D721Med (cell line): Measurements from ENCODE around the gene ERCC2.

Experiments
- DNase-seq: peaks from one replicate; pipeline ENCODE4 v3.0.0; 2011; ENCODE audit warnings: low spot score; ENCODE audit not compliant: insufficient read length
- FAIRE-seq: peaks from 2 replicates; lab custom pipeline; 2011; peaks lifted over from hg19 to GRCh38; lab: Jason Lieb, UNC
- TF ChIP-seq, protein P1 (sequence below): IDR thresholded peaks from 2 replicates; pipeline ENCODE4 v1.5.1; 2012; ENCODE audit warnings: mild to moderate bottlenecking, control low read depth; ENCODE audit not compliant: insufficient read depth; ENCODE audit errors: missing control alignments

ERCC2 gene

DNA sequence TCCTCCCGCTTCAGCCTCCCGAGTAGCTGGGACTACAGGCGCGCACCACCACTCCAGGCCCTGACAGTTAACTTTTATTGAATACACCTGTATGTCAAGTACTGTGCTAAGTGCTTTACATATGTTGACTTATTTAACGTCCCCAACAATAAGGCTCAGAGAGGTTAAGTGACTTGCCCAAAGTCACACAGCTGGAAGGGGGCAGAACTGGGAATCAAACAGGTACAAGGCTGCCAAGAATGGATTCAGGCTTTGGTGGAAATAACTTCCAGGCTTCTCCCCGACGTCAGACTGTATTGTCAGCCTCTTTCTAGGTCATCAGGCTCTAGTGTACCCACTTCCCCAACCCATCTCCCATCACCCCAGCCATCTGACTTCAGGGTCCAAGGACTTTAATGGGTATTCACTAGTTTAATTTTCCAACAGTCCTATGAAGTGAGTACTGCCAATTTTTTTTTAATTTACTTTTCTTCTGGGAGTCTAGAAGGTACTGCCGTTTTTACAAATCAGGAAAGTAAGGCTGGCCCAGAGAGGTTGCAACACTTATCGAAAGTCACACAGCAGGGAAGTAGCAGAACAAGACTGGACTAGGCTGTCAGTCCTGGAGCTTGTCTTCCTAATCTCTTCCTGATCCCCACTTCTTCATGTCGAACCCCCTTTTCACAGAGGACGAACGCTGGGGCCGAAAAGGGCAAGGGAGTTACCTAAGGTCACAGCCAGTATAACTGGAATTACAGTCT, 42.8 kb downstream of the ERCC2 start:
- DNase-seq (no peak), FAIRE-seq (no peak)
- TF ChIP-seq, protein P1, sequence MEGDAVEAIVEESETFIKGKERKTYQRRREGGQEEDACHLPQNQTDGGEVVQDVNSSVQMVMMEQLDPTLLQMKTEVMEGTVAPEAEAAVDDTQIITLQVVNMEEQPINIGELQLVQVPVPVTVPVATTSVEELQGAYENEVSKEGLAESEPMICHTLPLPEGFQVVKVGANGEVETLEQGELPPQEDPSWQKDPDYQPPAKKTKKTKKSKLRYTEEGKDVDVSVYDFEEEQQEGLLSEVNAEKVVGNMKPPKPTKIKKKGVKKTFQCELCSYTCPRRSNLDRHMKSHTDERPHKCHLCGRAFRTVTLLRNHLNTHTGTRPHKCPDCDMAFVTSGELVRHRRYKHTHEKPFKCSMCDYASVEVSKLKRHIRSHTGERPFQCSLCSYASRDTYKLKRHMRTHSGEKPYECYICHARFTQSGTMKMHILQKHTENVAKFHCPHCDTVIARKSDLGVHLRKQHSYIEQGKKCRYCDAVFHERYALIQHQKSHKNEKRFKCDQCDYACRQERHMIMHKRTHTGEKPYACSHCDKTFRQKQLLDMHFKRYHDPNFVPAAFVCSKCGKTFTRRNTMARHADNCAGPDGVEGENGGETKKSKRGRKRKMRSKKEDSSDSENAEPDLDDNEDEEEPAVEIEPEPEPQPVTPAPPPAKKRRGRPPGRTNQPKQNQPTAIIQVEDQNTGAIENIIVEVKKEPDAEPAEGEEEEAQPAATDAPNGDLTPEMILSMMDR = no peak

DNA sequence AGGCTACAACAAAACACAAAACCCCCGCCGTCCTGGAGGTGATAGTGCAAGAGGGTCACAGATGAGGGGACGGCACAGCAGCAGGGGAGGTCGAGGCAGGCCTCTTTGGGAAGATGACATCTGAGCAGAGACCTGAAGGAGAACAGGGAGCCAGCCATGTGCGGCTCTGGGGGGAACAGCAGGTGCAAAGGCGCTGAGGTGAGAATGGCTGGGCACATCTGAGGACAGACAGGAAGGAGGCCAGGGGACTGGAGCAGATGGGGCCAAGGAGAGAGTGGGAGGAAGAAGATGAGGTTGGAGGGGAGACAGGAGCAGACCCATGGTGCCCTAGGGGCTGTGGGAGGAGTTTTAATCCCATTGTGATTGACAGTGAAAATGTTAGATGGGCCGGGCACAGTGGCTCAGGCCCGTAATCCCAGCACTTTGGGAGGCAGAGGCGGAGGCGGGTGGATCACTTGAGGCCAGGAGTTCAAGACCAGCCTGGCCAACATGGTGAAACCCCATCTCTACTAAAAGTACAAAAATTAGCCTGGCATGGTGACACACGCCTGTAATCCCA, 45.9 kb downstream of the ERCC2 start:
- DNase-seq (no peak), FAIRE-seq (no peak)
- TF ChIP-seq, protein P1 = no peak

DNA sequence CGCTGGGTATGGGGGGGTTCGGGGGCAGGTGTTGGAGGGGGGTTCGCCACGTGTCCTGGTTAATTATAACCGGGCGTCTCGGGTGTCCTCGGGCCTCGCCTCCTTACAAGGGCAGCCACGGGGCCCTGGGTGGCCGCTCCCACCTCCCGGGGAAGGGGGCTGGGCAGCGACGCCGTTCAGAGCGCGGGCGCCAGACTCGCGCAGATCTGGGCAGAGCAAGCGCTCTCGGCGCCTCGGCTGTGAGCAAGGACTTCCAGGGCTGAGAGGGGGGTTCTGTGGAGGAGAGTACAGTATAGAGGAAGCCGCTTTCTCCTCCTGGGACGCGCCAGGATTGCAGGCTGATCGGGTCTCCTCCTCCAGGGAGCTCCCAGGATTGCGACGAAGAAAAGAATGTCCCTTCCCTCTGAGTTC, 46.7 kb downstream of the ERCC2 start:
- DNase-seq (no peak), FAIRE-seq (no peak)
- TF ChIP-seq, protein P1 = no peak

DNA sequence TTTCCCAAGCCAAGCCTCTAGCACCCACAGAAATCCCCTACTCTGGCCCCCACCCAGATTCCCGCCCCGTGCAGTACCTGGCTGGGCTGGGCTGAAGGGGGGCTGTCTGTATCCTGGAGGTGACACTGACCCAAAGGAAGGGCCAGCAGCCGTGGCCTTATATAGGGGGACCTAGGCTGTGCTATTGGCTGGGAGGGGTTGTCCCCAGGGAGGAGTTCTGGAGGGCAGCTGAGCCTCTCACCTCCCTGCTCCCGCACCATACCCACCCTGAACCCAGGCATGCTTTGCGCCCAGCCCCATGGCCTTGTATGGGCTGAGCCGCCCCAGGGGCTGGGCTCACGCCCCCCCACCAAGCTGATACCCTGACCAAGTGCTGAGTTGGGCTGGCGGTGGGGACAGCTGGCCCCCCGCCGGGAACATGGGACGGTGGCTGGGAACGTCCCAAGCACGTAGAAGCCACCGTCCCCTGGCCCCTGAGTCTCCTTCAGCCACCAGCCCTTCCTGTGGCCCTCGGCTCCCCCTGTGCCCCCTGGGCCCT, 47.6 kb downstream of the ERCC2 start, which contains the start of gene CKM:
TSS of gene CKM (minus strand) at position 132 of the 538 bp plus-strand sequence. CDS start 3,162 bp downstream, outside the sequence.
- FAIRE-seq = no peak
- DNase-seq = no peak
- TF ChIP-seq, protein P1 = no peak

DNA sequence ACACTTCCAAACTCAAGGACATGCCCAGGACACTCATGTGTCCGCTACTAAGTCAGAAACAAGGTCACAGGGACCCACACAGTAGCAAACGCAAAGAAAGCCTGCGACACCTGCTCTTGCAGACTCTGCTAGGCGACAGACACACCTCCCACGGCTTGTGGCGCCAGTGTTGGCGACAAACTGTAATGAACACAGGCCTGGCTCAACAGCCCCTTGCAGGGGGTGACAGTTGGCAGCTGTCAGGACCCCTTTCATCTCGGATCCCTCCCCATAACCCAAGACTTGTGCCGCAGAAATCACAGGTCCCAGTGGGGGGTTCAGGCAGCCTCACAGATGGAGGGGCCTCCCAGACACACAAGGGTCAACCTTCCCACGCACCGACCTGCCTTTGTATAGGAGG, 48.1 kb downstream of the ERCC2 start:
- no peak for DNase-seq
- FAIRE-seq = no peak
- TF ChIP-seq, protein P1 = no peak

DNA sequence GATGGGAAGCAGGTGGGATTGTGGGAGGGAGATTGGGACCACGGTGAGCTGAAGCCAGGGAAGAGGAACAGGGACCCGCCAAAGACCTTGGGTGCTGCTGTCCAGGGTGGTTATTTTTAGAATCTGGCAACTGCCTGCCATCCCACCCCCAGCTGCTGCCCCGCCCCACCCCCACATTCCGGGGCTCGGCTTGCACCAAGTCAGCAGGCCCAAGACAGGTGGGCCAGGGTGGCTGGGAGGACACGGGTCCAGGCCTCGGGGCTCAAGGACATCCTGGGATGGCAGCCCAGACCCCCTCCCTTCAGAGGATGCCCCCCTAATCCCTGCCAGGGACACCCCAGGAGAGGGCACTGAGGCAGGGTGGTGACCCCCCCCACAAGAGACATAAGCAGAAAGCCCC, 48.5 kb downstream of the ERCC2 start:
- FAIRE-seq = no peak

More for the DNA sequence above, 48.5 kb downstream of the ERCC2 start:
- DNase-seq = no peak
- TF ChIP-seq, protein P1 = no peak
